Right lobe of liver (tissue), 4 donors: ENCODE results near the gene SPAG7.

Source experiments
- CTCF ChIP-seq, 4 donors: fragments of 200-600 bp in 3 of 4; fragments of 450-650 bp in 1 of 4; IDR thresholded peaks; one replicate each; pipeline versions ENCODE4 v1.5.1 to v1.8.0; 2016 to 2022; ENCODE audit warnings: antibody characterized with exemption in 4 of 4, mild to moderate bottlenecking in 2 of 4
- POLR2A ChIP-seq: fragments of 450-650 bp; IDR thresholded peaks from one replicate; pipeline ENCODE4 v1.6.1; 2017; ENCODE audit warnings: antibody characterized with exemption, mild to moderate bottlenecking
- donor health status: DM: no; HTN: no; CAD: no.
- donor health status: DM: no; HTN: no; CAD: no.
- donor health status: DM: no; HTN: yes; CAD: no.

- no peak for TF ChIP-seq CTCF (IDR thresholded peaks at IDR 0.05)
- TF ChIP-seq POLR2A, result no peak
Measured at GRCh38 chr17:4944554-4945175, 23.0 kb downstream of the SPAG7 start.
